HepG2 (cell line): ENCODE data around the gene VKORC1. TPM values are rescaled to one million over a fixed set of nuclear protein-coding genes. Genes with fewer than 3 reads are reported as not detected.

Experiments
- ARID4A ChIP-seq: sonication (generic); formaldehyde crosslinking; IDR thresholded peaks from 2 replicates; pipeline ENCODE4 v1.5.0; 2020; ENCODE audit warnings: mild to moderate bottlenecking, missing genetic modification reagents, borderline replicate concordance
- HES4 ChIP-seq: sonication (generic); formaldehyde crosslinking; IDR thresholded peaks from 2 replicates; pipeline ENCODE4 v1.9.0; 2021; ENCODE audit warnings: mild to moderate bottlenecking, missing genetic modification reagents, borderline replicate concordance
- KLF15 ChIP-seq: sonication (generic); formaldehyde crosslinking; IDR thresholded peaks from 2 replicates; pipeline ENCODE4 v1.8.1; 2023; ENCODE audit warnings: borderline replicate concordance, mild to moderate bottlenecking, inconsistent platforms, missing genetic modification reagents, mixed read lengths
- MNT ChIP-seq: fragments of 450-650 bp; IDR thresholded peaks from 2 replicates; pipeline ENCODE4 v1.6.1; 2016
- PCBP2 ChIP-seq: fragments of 200-400 bp; formaldehyde crosslinking; optimal IDR thresholded peaks from 2 replicates; pipeline ENCODE3; 2018; ENCODE audit warnings: low read length, low read depth; ENCODE audit not compliant: poor library complexity, severe bottlenecking
- RBM39 ChIP-seq: fragments of 200-400 bp; formaldehyde crosslinking; IDR thresholded peaks from one replicate; pipeline ENCODE4 v1.6.1; 2018; ENCODE audit warnings: antibody characterized with exemption, mild to moderate bottlenecking, low read depth, low read length; ENCODE audit not compliant: poor library complexity, severe bottlenecking
- RFXANK ChIP-seq: IDR thresholded peaks from 2 replicates; pipeline ENCODE4 v1.6.1; 2016
- SYNCRIP ChIP-seq: fragments of 200-400 bp; formaldehyde crosslinking; IDR thresholded peaks from 2 replicates; pipeline ENCODE4 v1.6.1; 2018; ENCODE audit warnings: mild to moderate bottlenecking, low read depth, low read length; ENCODE audit not compliant: insufficient read depth
- ZNF180 ChIP-seq: sonication (generic); formaldehyde crosslinking; IDR thresholded peaks from 2 replicates; pipeline ENCODE4 v1.4.0; 2020; ENCODE audit warnings: low read depth, missing genetic modification reagents, borderline replicate concordance
- ZNF33B ChIP-seq: sonication (generic); formaldehyde crosslinking; IDR thresholded peaks from 2 replicates; pipeline ENCODE4 v1.5.1; 2020; ENCODE audit warnings: mild to moderate bottlenecking, missing genetic modification reagents
- ZNF503 ChIP-seq: sonication (generic); formaldehyde crosslinking; IDR thresholded peaks from 2 replicates; pipeline ENCODE4 v1.4.0; 2020; ENCODE audit warnings: missing genetic modification reagents
- ZNF549 ChIP-seq: sonication (generic); formaldehyde crosslinking; IDR thresholded peaks from 2 replicates; pipeline ENCODE4 v1.5.0; 2020; ENCODE audit warnings: missing genetic modification reagents
- ZNF552 ChIP-seq: sonication (generic); formaldehyde crosslinking; IDR thresholded peaks from 2 replicates; pipeline ENCODE4 v1.9.0; 2022; ENCODE audit warnings: missing genetic modification reagents, mild to moderate bottlenecking, borderline replicate concordance
- ZNF607 ChIP-seq: sonication (generic); formaldehyde crosslinking; IDR thresholded peaks from 2 replicates; pipeline ENCODE4 v1.5.1; 2020; ENCODE audit warnings: missing genetic modification reagents, mild to moderate bottlenecking, borderline replicate concordance
- ZNF768 ChIP-seq: sonication (generic); formaldehyde crosslinking; IDR thresholded peaks from 2 replicates; pipeline ENCODE4 v1.4.0; 2020; ENCODE audit warnings: missing genetic modification reagents
- ZNF780A ChIP-seq: sonication (generic); formaldehyde crosslinking; IDR thresholded peaks from 2 replicates; pipeline ENCODE4 v1.8.0; 2022; ENCODE audit warnings: mild to moderate bottlenecking, missing genetic modification reagents, moderate library complexity
- ZXDC ChIP-seq: sonication (generic); formaldehyde crosslinking; IDR thresholded peaks from 2 replicates; pipeline ENCODE4 v1.5.0; 2020; ENCODE audit warnings: mild to moderate bottlenecking, missing genetic modification reagents
- polyA plus RNA-seq, 8 experiments: library from polyadenylated mRNA; depleted of rRNA in 3 of 8; stranded (reverse) in 7 of 8; unstranded in 1 of 8; fragments of >200 nt; fragmentation: Illumina TruSeq in 4 of 8; extraction: Trizol in 4 of 8; gene quantifications; 2 replicates each; pipeline versions ENCODE4 v1.2.1 to v1.2.3, GENCODE V29; 2011 to 2016; ENCODE audit warnings: low read depth in 4 of 8, missing spikeins in 1 of 8, mixed read lengths in 1 of 8; ENCODE audit not compliant: insufficient read depth in 1 of 8
- total RNA-seq, 5 experiments: library from RNA; depleted of rRNA; stranded (reverse); fragments of >200 nt; fragmentation: Illumina TruSeq; extraction: Trizol; gene quantifications; 2 replicates each; pipeline ENCODE4 v1.2.3, GENCODE V29; 2016; ENCODE audit warnings: low read depth in 1 of 5

The VKORC1 gene
- total and polyA plus RNA-seq, 2 of the 13 experiments (the other 11 are each of a cell fraction or from before 2014, with no cell fraction given), result 141 to 615 TPM

- peak; percentile 62 for TF ChIP-seq ARID4A
- peak; percentile 44; the same call in 1 of the 2 replicates for TF ChIP-seq HES4 (CRISPR knock-in tag)
- TF ChIP-seq MNT, result no peak
- TF ChIP-seq ZNF503 (CRISPR knock-in tag), result peak; percentile 83; the same call in 1 of the 2 replicates
- TF ChIP-seq ZNF552 (CRISPR knock-in tag), result no peak; the same call in 1 of the 2 replicates
- no peak for TF ChIP-seq SYNCRIP
- TF ChIP-seq ZNF33B (CRISPR knock-in tag), result 0 out of 2 replicates have a peak, but pooled peaks have one; percentile 18
- TF ChIP-seq ZNF549 (CRISPR knock-in tag), result no peak
- TF ChIP-seq PCBP2, result no peak
- TF ChIP-seq KLF15, result peak; percentile 68; the same call in 1 of the 2 replicates
- TF ChIP-seq ZNF768 (CRISPR knock-in tag), result peak; percentile 66
- peak; percentile 99 for TF ChIP-seq RBM39
- TF ChIP-seq ZNF607 (CRISPR knock-in tag), result no peak
- 0 out of 2 replicates have a peak, but pooled peaks have one; percentile 33 for TF ChIP-seq ZNF180 (CRISPR knock-in tag)
- no peak; the same call in 1 of the 2 replicates for TF ChIP-seq ZXDC
- TF ChIP-seq RFXANK (CRISPR knock-in tag), result no peak
- no peak; the same call in 1 of the 2 replicates for TF ChIP-seq ZNF780A (CRISPR knock-in tag)
These were observed 21.2 kb downstream of the VKORC1 start (continued) for GRCh38 chr16:31073142-31073969.
